Neural cell (in vitro differentiated cells): ENCODE measurements around the gene NUS1. TPM values are rescaled to one million over a fixed set of nuclear protein-coding genes. Genes with fewer than 3 reads are reported as not detected.
"Not testable (repeated sequence)": the region's sequence is repeated elsewhere in the genome, so short reads cannot be mapped to it uniquely, and the experiment has no call there.

Source experiments
- H2AFZ ChIP-seq: fragments of 200-600, 300-800 bp; sonication (generic), shearing (Covaris generic); 2 replicates; pipeline ENCODE4 v1.6.0; 2014; ENCODE audit warnings: low read depth, mild to moderate bottlenecking, antibody characterized with exemption, low read length, moderate library complexity
- H3F3A ChIP-seq: fragments of 200-600 bp; shearing (Covaris generic); 2 replicates; pipeline ENCODE4 v1.6.1; 2016; ENCODE audit warnings: mild to moderate bottlenecking, moderate library complexity, mixed read lengths, antibody characterized with exemption, low read length; ENCODE audit not compliant: insufficient read depth, poor library complexity, severe bottlenecking
- H3K27ac ChIP-seq: fragments of 200-600, 300-800 bp; sonication (generic), shearing (Covaris generic); 2 replicates; pipeline ENCODE4 v1.5.1; 2014; ENCODE audit warnings: mild to moderate bottlenecking, low read length, moderate library complexity
- H3K27me3 ChIP-seq: fragments of 300-800, 200-600 bp; sonication (generic), shearing (Covaris generic); 2 replicates; pipeline ENCODE4 v1.6.0; 2014; ENCODE audit warnings: mild to moderate bottlenecking, low read depth, low read length, moderate library complexity; ENCODE audit not compliant: insufficient read depth
- H3K36me3 ChIP-seq: fragments of 300-800, 200-600 bp; sonication (generic), shearing (Covaris generic); 2 replicates; pipeline ENCODE4 v1.5.1; 2014; ENCODE audit warnings: mild to moderate bottlenecking, antibody characterized with exemption, low read length, moderate library complexity; ENCODE audit not compliant: insufficient read depth
- H3K4me2 ChIP-seq: fragments of 300-800, 200-600 bp; sonication (generic), shearing (Covaris generic); 2 replicates; pipeline ENCODE4 v1.6.0; 2014; ENCODE audit warnings: mild to moderate bottlenecking, low read length
- H3K4me3 ChIP-seq: fragments of 300-800, 200-600 bp; sonication (generic), shearing (Covaris generic); 2 replicates; pipeline ENCODE4 v1.5.1; 2014; ENCODE audit warnings: mild to moderate bottlenecking, low read length, moderate library complexity
- H3K79me2 ChIP-seq: fragments of 200-600 bp; shearing (Covaris generic); replicated peaks from 2 replicates; pipeline ENCODE4 v1.6.0; 2014; ENCODE audit warnings: mild to moderate bottlenecking, low read length, moderate library complexity; ENCODE audit not compliant: insufficient read depth
- H3K9ac ChIP-seq: fragments of 300-800, 200-600 bp; sonication (generic), shearing (Covaris generic); 2 replicates; pipeline ENCODE4 v1.6.1; 2016; ENCODE audit warnings: mild to moderate bottlenecking, low read length, mixed read lengths
- H3K9me2 ChIP-seq: fragments of 200-600 bp; shearing (Covaris generic); 2 replicates; pipeline ENCODE4 v1.6.1; 2016; ENCODE audit warnings: mild to moderate bottlenecking, low read length, mixed read lengths; ENCODE audit not compliant: insufficient read depth
- H3K9me3 ChIP-seq: fragments of 200-600, 300-800 bp; sonication (generic), shearing (Covaris generic); 2 replicates; pipeline ENCODE4 v1.6.1; 2016; ENCODE audit warnings: mild to moderate bottlenecking, mixed run types, low read length, moderate library complexity, mixed read lengths
- H4K20me1 ChIP-seq: fragments of 200-600 bp; shearing (Covaris generic); 2 replicates; pipeline ENCODE4 v1.6.1; 2016; ENCODE audit warnings: mild to moderate bottlenecking, mixed run types; ENCODE audit not compliant: insufficient read depth
- CTCF ChIP-seq: fragments of 450-650 bp; IDR thresholded peaks from 2 replicates; pipeline ENCODE4 v1.5.1; 2014; ENCODE audit warnings: antibody characterized with exemption, mild to moderate bottlenecking, moderate library complexity; ENCODE audit not compliant: poor library complexity, severe bottlenecking
- EP300 ChIP-seq: fragments of 450-650 bp; conservative IDR thresholded peaks from 2 replicates; pipeline ENCODE4 v1.6.1; 2014; ENCODE audit warnings: antibody characterized with exemption, mild to moderate bottlenecking, moderate library complexity; ENCODE audit not compliant: poor library complexity, severe bottlenecking
- MXI1 ChIP-seq: fragments of 450-650 bp; conservative IDR thresholded peaks from 2 replicates; pipeline ENCODE4 v1.6.1; 2014; ENCODE audit warnings: antibody characterized with exemption, mild to moderate bottlenecking; ENCODE audit not compliant: poor library complexity, severe bottlenecking
- POLR2AphosphoS5 ChIP-seq: IDR thresholded peaks from 2 replicates; pipeline ENCODE4 v1.6.1; 2012
- RAD21 ChIP-seq: fragments of 450-650 bp; conservative IDR thresholded peaks from 2 replicates; pipeline ENCODE4 v1.6.1; 2014; ENCODE audit warnings: antibody characterized with exemption, mild to moderate bottlenecking, moderate library complexity
- REST ChIP-seq: IDR thresholded peaks from 2 replicates; pipeline ENCODE4 v1.6.1; 2012; ENCODE audit warnings: borderline replicate concordance
- SMC3 ChIP-seq: fragments of 450-650 bp; conservative IDR thresholded peaks from 2 replicates; pipeline ENCODE4 v1.6.1; 2014; ENCODE audit warnings: antibody characterized with exemption, mild to moderate bottlenecking, moderate library complexity; ENCODE audit not compliant: poor library complexity
- TAF1 ChIP-seq: IDR thresholded peaks from 2 replicates; pipeline ENCODE4 v1.6.1; 2012; ENCODE audit warnings: low read depth
- polyA plus RNA-seq: library from polyadenylated mRNA; depleted of rRNA; stranded (reverse); fragments of >200 nt; gene quantifications from 2 replicates; pipeline ENCODE4 v1.2.3, GENCODE V29; 2014

Gene NUS1
- polyA plus RNA-seq, 1 donor from 2014 or later = 36.3 TPM

GRCh38 chr6:117674503-117674902 is 766 bp upstream of the NUS1 start:
- H3K27ac ChIP-seq = no peak overlapping the region
- H3F3A ChIP-seq = no peaks in the 10 kb centered on the region
- H3K27me3 ChIP-seq = no peaks in the 10 kb centered on the region

GRCh38 chr6:117675658-117676301 is 511 bp downstream of the NUS1 start:
- not testable (repeated sequence) for H3K9me2 ChIP-seq, H3F3A ChIP-seq, H3K9me3 ChIP-seq, H4K20me1 ChIP-seq, H3K27me3 ChIP-seq, H3K36me3 ChIP-seq, H3K4me2 ChIP-seq
- Histone ChIP-seq H3K4me3 (peak overlapping the region; percentile 71), H2AFZ (peak overlapping the region; percentile 19), H3K27ac (peak overlapping the region; percentile 61), H3K9ac (peak overlapping the region; percentile 74), H3K79me2 (peaks cover 48% of the 10 kb centered on the region)
- TF ChIP-seq RAD21 (peak; percentile 24), MXI1 (peak; percentile 50), SMC3 (peak; percentile 44), EP300 (peak; percentile 20)

More at GRCh38 chr6:117674503-117674902, 766 bp upstream of the NUS1 start:
- peak overlapping the region; percentile 71 for H3K4me3 ChIP-seq
- no peaks in the 10 kb centered on the region for H3K36me3 ChIP-seq
- H4K20me1 ChIP-seq = peaks cover under 1% of the 10 kb centered on the region
- H3K9me2 ChIP-seq = no peaks in the 10 kb centered on the region
- no peak overlapping the region for H3K9ac ChIP-seq
- H2AFZ ChIP-seq = no peak overlapping the region
- no peaks in the 10 kb centered on the region for H3K9me3 ChIP-seq
- H3K79me2 ChIP-seq = peaks cover 35% of the 10 kb centered on the region
- H3K4me2 ChIP-seq = peak overlapping the region; percentile 49
- no peak for TF ChIP-seq TAF1
- TF ChIP-seq REST = no peak
- TF ChIP-seq MXI1 = no peak
- TF ChIP-seq POLR2AphosphoS5 = no peak
- TF ChIP-seq SMC3 = no peak
- TF ChIP-seq CTCF = no peak
